ENCODE measurements around the gene FCHSD2.
"Not testable (repeated sequence)": the region's sequence is repeated elsewhere in the genome, so short reads cannot be mapped to it uniquely, and the experiment has no call there.

FCHSD2 gene

GRCh38 chr11:73055655-73056354 is 86.3 kb downstream of the FCHSD2 start:
- no peak for DNase-seq

- DNase-seq = no peak
These were observed 87.1 kb downstream of the FCHSD2 start for GRCh38 chr11:73055002-73055401.

DNA sequence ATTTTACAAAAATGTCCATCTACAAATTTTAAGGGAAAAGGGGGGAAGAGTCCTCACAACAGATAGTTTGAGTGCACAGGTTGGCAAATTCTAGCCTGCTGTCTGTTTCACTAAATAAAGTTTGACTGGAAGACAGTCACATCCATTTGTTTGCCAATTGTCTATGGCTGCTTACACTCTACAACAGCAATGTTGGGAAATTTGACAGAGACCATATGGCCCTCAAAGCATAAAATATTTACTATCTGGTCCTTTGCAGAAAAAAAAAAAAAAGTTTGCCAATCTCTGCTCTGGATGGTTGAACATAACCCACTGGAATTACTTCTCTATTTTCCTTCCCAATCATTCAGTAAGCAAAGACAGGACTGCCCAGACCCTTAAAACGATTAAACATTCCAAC is 88.2 kb downstream of the FCHSD2 start:
- DNase-seq = no peak

DNA sequence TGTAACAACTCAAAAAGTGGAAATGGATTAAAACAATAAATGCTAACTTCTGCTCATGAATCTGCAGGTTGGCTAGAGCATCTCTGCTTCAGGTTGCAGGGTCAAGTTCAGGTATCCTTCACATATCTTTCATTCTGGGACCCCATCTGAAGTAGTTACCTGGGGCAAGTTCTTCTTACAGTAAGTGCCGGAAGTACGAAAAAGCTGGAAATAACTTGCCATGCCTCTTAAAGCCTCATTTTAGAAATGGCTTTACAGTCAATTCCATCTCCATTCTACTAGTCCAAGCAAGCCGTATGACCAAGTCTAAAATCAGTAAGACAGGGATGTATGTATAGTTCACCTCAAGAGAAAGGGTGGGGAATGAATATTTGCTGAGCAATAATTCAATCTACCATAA is 93.7 kb downstream of the FCHSD2 start:
- no peak for DNase-seq

DNA sequence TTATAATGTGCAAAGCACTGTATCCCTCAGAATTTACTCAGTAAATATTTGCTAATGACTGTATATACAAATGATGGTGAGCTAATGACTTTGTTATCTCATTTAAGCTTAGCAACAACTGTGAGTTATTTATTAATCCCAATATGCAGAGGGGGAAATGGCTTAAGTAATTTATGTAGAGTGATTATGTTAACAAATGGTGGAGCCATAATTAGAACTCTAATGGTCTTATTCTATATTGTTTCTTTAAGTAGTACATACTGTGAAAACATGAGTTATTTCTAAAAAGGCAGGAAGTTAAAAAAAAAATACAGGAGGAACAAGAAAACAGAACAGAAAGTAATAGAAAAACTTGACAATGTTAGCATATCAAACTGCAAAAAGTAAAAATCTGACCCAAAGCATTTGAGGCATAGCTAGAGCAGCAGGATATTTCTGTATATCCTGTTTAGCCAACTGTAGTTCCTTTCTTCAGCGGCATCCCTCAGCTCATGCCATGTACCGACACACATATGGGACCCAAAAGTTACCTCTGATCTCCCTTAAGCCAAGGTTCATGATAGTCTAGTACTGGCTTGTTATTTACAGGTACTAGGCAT is 94.2 kb downstream of the FCHSD2 start:
- DNase-seq = no peak

GRCh38 chr11:73040046-73040445 is 102.1 kb downstream of the FCHSD2 start:
- no peak for DNase-seq

DNA sequence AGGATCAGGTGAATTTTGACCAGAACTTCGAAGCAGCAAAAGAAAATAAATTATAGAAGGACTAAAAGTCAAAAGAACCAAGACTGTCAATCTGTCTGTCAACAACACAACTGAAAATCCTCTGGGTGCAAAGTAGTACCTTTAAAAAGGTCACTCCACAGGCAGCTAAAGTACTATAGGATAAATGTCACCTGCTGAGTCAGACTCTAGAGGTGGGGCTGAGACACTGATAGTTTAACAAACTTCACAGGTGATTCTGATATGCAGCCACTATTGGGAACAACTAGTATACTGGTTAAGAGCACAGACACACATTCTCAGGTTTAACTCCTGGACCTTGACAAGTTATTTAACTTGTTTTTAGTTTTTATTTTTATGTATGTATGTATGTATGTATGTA is 107.3 kb downstream of the FCHSD2 start:
- no peak for DNase-seq

DNA sequence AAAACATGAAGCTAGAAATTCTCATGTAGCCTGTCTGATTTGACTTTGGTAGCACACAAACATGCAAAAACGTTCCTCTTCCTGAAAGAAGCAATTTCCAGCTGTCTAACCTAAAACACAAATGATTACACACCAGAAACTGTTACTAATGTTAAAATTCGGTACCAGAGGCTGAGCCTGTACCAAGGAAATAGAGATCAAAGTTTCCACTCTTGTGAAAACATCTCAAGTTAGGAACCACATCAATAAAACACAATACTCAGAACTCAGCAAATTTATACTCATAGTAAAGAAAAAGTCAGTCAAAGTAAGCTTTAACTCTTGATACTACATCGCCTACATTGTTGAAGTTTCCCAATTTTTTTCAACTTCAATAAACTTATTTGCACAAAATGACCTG is 107.8 kb downstream of the FCHSD2 start:
- no peak for DNase-seq

- no peak for DNase-seq
These were observed 112.0 kb downstream of the FCHSD2 start for GRCh38 chr11:73030130-73030529.

GRCh38 chr11:73029403-73029802 is 112.7 kb downstream of the FCHSD2 start:
- no peak for DNase-seq

DNA sequence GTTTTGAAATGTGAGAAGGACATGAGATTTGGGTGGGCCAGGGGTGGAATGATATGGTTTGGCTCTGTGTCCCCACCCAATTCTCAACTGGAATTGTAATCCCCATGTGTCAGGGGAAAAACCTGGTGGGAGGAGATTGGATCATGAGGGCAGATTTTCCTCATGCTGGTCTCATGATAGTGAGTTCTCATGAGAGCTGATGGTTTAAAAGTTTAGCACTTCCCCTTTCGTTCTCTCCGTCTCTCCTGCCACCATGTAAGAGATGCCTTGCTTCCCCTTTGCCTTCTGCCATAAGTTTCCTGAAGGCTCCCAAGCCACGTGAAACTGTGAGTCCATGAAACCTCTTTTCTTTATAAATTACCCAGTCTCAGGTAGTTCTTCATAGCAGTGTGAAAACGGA is 113.5 kb downstream of the FCHSD2 start:
- no peak for DNase-seq

DNA sequence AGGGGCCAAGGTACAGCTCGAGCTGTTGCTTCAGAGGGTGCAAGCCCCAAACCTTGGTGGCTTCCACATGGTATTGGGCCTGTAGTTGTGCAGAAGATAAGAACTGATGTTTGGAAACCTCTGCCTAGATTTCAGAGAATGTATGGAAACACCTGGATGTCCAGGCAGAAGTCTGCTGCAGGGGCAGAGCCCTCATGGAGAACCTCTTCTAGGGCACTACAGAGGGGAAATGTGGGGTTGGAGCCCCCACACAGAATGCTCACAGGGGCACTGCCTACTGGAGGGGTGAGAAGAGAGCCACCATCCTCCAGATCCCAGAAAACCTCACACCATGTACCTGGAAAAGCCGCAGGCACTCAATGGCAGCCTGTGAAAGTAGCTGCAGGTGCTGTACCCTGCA is 114.3 kb downstream of the FCHSD2 start:
- DNase-seq = not testable (repeated sequence)

GRCh38 chr11:73024639-73025038 is 117.5 kb downstream of the FCHSD2 start:
- no peak for DNase-seq

- no peak for DNase-seq
These were observed 122.1 kb downstream of the FCHSD2 start for GRCh38 chr11:73019996-73020395.

- DNase-seq = no peak
These were observed 122.7 kb downstream of the FCHSD2 start for GRCh38 chr11:73019449-73019848.

GRCh38 chr11:73018856-73019255 is 123.3 kb downstream of the FCHSD2 start:
- no peak for DNase-seq

DNA sequence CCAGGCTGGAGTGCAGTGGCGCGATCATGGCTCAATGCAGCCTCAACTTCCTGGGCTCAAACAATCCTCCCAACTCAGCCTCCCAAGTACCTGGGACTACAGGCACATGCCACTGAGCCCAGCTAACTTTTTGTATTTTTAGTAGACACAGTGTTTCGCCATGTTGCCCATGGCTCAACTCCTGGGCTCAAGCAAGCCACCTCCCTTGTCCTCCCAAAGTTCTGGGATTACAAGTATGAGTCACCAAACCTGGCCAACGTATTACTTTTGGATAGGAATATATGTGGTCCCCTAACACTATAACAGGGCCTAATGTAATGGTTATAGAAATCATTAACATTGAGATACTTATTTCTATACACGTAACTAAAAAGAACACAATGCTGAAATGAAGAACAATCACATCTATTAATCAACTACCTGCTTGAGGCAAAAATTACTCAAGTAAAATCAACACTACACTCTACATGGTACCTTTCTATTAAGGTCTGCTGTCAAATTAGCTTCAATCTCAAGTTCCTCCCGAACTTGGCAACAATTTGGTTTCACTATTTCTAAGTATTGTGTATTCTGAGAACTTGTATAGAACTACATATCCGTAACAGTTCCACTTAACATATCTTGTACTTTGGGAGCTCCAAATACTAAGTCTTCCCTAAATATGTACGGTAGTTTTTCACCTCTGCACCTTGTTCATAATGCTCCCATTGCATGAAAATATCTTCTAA is 124.9 kb downstream of the FCHSD2 start:
- DNase-seq = no peak

DNA sequence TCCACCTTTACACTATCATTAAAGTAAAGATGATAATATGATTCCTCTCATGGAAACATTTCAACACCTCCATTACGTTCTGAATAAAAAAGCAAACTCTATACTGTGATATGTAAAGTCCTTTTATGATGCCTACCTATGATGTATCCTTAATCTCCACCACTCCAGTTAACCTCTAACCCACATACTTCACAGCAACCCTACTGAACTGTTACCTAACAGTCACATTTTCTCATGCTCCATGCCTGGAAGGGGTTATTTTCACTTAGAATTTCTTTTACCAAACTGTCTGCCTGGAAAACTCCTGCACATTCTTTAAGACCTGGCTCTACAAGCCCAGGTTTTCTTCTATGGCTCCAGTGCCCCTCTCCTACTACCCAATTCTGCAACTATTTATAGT is 129.1 kb downstream of the FCHSD2 start:
- no peak for DNase-seq

DNA sequence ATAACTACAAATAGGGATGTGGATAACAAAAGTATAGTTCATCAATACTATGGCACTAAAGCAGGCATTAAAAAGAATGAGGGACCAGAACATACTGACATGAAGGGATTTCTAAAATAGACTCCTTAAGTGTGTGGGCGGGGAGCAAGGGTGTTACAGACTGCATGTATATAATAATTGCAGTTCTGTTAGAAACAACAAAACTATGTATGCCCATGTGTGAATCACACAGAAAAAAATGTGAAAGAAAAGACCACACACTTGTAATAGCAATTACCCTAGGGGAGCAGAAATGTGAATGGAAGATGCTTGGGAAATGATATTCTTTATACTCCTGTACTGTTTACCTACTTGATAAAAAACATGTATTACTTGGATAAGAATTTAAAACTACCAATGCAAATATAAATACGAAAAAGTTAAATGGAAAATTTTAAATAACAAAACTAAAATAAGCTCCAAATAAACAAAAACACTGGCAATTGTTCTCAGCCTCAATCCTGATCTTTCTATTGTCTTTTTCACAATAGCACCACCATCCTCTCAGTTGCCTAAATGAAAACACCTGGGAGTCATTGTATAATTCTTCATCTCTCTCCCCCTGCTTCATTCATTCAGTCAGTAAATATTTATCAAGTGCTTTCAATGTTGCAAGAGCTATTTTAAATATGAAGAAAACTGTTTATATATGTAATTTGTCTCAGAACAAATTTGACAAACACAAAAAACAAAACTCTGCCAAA is 129.8 kb downstream of the FCHSD2 start:
- DNase-seq = no peak

GRCh38 chr11:73011126-73011817 is 130.8 kb downstream of the FCHSD2 start:
- DNase-seq = no peak

GRCh38 chr11:73009972-73010371 is 132.1 kb downstream of the FCHSD2 start:
- DNase-seq = no peak

GRCh38 chr11:73004088-73004487 is 138.0 kb downstream of the FCHSD2 start:
- no peak for DNase-seq

GRCh38 chr11:73003088-73003487 is 139.0 kb downstream of the FCHSD2 start:
- no peak for DNase-seq
